NCI-H446 treated with DMSO at 0.1 percent for 48 hours (cell line): Measurements from ENCODE around the gene GRK4.
"Not testable (repeated sequence)": the region's sequence is repeated elsewhere in the genome, so short reads cannot be mapped to it uniquely, and the experiment has no call there.

ENCODE experiments used
- DNase-seq: peaks from one replicate; lab custom pipeline; 2025; lab: John Stamatoyannopoulos, UW

GRK4 gene

GRCh38 chr4:3039706-3040366 is 76.5 kb downstream of the GRK4 start:
- DNase-seq = no peak

DNA sequence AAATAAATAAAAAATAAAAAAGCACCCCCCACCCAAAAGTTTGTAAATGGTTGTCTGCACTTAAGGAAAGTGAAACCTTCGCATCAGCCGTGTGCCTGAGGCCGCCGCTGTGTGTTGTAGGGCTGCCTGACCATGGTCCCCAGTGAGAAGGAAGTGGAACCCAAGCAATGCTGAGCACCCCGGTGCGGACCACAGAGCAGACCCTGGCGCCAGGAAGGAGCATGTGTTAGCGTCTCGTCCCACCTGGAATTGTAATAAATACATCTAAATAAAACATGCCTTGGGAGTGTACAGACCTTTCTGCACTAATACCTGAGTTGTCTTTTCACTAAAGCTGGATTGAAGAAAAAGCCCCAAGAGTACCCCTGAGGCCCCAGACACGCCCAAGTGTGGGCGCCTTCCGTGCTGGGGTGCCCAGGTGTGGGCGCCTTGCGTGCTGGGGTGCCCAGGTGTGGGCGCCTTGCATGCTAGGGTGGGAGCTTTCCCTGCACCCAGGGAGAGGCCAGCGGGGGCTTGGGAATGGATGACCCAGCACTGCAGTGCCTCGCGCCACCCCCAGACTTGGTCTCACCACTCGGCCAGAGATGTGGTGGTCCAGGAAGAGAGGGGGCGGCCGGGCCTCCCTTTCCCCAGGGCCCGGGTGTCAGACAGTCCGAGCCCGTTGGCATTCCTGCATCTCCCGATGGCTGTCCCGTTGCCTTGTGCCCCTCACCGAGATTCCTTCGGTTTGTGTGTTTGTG is 77.3 kb downstream of the GRK4 start:
- no peak for DNase-seq

DNA sequence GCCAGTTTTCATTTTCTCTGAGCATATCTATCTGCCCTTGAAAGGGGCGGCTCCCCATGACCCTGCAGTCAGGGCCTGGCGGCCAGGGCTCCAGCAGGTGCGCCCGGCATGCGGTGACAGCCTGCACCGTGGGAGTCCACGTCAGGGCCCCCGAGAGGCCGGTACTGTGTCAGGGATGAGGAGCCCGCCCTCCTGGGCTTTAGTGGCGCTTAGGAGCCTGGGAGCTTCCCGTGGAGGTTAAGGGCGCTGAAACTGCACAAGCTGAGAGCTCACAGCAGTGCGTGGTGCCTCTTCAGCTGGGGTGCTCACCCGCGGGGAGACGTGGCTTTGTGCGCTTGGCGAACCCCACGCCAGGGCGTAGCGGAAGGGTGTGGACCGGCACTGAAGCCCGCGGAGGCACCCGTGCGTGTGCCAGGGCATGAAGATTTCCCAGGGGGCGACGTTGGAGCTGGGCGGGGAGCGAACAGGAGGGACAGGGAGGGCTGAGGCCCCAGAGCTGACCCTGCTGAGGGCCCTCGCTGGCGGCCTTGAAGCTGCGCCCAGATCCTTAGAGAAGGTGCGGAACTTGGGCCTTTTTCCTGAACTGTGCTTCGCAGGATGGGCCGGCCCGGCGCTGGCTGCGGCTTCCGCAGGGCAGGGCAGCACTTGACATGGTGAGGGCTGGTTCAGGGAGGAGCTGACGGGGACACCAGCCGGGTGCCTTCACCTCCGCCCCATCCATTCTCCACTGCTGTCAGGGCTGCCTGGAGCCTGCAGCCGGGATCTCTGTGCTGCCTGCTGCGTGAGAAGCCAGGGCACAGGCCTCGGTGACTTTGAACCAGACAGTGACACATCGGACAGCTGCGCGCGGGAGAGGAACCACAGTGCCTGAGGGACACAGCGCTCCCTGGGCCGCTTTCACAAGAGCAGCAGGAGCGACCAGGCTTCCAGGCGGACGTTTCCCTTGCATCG is 78.1 kb downstream of the GRK4 start:
- DNase-seq = no peak

GRCh38 chr4:3042226-3042625 is 78.9 kb downstream of the GRK4 start:
- no peak for DNase-seq

GRCh38 chr4:3043282-3044020 is 80.1 kb downstream of the GRK4 start:
- no peak for DNase-seq

- DNase-seq = no peak
Observed at GRCh38 chr4:3044870-3045819, 81.8 kb downstream of the GRK4 start.

DNA sequence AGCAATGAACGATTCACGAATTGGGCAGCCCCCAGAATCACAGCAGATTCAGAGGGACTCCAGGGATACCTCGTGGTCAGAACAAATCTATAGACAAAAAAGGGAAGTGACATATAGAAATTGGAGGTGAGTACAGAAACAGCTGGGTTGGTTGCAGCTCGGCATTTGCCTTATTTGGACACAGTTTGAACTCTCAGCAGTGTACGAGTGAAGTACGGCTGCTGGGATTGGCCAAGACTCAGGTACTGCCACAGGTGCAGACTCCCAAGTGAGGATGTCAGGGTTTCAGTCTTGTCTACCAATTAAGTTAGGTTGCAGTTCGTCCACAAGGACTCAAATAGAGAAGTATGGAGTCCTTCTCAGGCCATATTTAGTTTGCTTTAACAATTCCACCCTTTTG is 82.8 kb downstream of the GRK4 start:
- DNase-seq = no peak

GRCh38 chr4:3046623-3047022 is 83.3 kb downstream of the GRK4 start:
- DNase-seq = no peak

DNA sequence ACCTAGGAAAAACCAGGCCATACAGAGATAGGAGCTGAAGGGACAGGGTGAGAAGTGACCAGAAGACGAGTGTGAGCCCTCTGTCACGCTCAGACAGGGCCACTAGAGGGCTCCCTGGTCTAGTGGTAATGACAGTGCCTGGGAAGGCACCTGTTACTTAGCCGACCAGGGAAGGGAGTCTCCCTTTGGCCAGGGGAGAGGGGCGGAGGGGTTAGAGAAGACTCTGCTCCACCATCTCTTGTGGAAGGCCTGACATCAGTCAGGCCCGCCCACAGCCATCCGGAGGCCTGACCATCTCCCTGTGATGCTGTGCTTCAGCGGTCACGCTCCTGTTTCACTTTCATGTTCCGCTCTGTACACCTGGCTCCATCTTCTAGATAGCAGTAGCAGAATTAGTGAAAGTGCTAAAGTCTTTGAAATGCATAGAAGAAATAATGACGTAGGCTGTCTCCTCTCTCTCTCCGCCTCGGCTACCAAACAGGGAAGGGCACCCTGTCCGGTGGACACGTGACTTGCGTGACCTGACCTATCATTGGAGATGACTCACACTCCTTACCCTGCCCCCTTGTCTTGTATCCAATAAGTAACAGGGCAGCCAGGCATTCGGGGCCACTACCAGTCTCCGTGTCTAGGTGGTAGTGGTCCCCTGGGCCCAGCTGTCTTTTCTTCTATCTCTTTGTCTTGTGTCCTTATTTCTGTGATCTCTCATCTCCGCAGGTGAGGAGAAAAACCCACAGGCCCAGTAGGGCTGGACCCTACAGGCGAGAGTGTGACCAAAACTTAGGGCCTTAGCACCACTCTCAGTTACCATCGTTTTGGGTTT is 84.3 kb downstream of the GRK4 start:
- DNase-seq = no peak

DNA sequence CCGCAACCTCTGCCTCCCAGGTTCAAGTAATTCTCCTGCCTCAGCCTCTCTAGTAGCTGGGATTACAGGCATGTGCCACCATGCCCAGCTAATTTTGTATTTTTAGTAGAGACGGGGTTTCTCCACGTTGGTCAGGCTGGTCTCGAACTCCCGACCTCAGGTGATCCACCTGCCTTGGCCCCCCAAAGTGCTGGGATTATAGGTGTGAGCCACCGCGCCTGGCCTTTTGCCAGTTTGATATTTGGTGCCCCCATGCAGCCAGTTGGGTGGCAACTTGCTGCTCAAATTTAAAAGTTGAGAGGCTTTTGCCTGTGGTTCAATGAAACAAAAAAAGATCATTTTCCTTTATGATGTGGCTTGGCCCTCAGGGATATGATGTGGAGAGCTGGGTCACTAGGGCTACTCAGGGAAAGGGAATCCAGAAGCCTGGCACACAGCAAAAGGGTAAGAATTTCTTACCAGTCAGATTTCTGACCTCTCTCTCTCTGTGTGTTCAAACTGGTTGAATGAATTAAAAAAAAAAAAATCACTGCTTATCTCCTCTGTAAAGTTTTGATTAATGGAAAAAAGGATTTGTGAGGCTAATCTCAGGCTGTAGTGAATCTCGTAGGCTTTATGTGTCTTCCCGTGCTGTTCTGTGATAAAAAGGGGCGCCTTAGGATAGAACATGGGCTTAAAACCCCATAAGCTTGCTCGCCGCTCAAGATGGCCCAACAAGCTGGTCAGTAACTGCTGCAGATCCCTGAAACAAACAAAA is 87.9 kb downstream of the GRK4 start:
- DNase-seq = not testable (repeated sequence)

GRCh38 chr4:3054169-3054759 is 90.9 kb downstream of the GRK4 start:
- no peak for DNase-seq

GRCh38 chr4:3059943-3060342 is 96.6 kb downstream of the GRK4 start:
- no peak for DNase-seq

DNA sequence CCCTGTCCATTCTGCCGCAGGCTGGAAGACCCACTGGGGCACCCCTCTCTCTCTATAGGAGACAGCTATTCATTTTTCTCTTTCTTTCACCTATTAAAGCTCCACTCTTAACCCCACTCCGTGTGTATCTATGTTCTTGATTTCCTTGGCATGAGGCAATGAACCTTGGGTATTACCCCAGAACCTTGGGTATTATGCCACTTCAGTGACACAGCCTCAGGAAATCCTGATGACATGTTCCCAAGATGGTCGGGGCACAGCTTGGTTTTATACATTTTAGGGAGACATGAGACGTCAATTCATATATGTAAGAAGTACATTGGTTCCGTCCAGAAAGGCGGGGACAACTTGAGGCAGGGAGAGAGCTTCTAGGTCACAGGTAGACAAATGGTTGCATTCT is 97.6 kb downstream of the GRK4 start:
- DNase-seq = no peak

GRCh38 chr4:3062471-3062870 is 99.1 kb downstream of the GRK4 start:
- no peak for DNase-seq

GRCh38 chr4:3065551-3065950 is 102.2 kb downstream of the GRK4 start:
- no peak for DNase-seq

DNA sequence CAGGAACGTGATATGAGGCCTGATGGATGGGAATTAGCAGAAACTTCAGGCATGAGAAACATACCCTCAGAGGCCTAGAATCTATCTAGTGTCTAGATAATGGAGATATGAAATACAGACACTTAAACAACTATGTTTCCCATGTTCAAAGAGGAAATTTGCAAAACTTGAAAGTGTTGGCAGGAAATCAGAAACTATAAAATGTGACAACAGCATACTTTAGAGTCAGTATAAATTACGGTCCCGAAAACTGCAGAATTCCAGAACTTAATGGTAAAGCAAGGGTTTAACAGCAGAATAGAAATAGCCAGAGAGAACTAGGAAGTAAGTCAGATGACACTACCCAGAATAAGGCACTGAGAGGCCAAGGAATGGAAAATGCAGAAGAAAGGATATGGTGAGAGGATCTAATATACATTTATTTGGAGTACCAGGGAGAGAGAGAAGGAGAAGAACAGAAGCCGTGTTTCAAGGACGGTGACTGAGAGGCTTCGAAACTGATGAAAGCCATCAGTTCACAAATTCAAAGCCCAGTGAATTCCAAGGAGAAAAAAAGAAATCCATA is 103.5 kb downstream of the GRK4 start:
- no peak for DNase-seq

GRCh38 chr4:3067473-3068001 is 104.2 kb downstream of the GRK4 start:
- no peak for DNase-seq

DNA sequence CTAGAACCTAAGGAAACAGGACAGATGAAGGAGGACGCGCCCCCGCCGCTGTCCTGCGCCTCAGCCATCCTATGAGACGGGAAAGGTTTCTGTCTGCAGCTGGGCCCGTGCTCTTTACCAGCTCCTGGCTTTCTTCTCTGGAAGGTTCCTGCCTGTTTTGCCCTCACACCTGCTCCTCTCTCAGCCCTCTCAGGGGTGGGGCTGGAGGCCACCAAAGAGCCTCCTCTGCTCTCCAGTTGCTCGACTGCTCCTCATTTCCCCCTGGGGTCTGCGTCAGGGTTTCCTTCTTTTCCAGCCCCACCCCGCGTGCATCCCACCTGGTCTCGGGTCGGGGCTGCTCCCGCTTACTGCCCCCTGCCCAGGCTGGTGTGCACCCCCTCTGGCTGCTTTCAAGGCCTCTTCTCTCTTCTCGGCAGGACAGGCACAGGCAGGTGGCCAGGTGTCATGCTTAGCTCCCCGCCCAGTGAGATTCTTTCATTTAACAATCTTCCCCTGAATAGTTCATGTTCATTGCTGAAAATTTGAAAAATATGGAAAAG is 106.4 kb downstream of the GRK4 start:
- DNase-seq = no peak
